Gastroesophageal sphincter (tissue), 3 donors: ENCODE results near the gene IL1RAPL2.

Experiments used
- CTCF ChIP-seq, 4 experiments: fragments of 200-600 bp in 2 of 4; fragments of 450-650 bp in 2 of 4; sonication (generic) in 1 of 4; IDR thresholded peaks; one replicate each; pipeline ENCODE4 v1.5.1; 2017 to 2019; ENCODE audit warnings: antibody characterized with exemption in 4 of 4, mild to moderate bottlenecking in 2 of 4, moderate library complexity in 2 of 4
- EP300 ChIP-seq: sonication (generic); formaldehyde crosslinking; IDR thresholded peaks from one replicate; pipeline ENCODE4 v1.6.1; 2017; ENCODE audit warnings: antibody characterized with exemption, mild to moderate bottlenecking
- POLR2A ChIP-seq, 2 donors: fragments of 450-650 bp; IDR thresholded peaks; one replicate each; pipeline ENCODE4 v1.6.1; 2017; ENCODE audit warnings: antibody characterized with exemption in 2 of 2, mild to moderate bottlenecking in 2 of 2, moderate library complexity in 1 of 2
- POLR2AphosphoS5 ChIP-seq: sonication (generic); formaldehyde crosslinking; IDR thresholded peaks from one replicate; pipeline ENCODE4 v1.6.1; 2017; ENCODE audit warnings: antibody characterized with exemption

DNA sequence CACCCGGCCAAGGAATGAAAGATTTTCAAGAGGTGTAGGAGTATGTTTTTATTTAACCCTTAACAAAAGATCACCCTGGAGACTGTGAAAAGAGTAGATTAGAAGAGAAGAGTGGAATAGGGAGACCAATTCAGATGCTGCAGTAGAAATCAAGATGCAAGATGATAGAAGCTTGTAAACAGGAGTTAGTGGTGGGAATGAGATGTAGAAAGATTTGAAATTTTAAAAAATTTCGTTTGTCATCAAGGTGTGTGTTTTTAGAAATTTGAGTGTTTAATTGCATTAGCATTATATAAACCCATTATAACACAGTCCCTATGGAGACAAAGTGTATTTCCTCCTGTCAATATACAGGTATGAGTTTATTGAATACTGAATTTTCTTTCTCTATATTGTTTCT lies 42.1 kb upstream of the IL1RAPL2 start:
- TF ChIP-seq CTCF (IDR thresholded peaks at IDR 0.05) (no peak), EP300 (no peak), POLR2A (IDR thresholded peaks at IDR 0.05) (no peak), POLR2AphosphoS5 (no peak)
